ENCODE data around the gene IZUMO2. TPM values are rescaled to one million over a fixed set of nuclear protein-coding genes. Genes with fewer than 3 reads are reported as not detected.

The IZUMO2 gene
- total RNA-seq, 1 experiment from 2014 or later = not detected

DNA sequence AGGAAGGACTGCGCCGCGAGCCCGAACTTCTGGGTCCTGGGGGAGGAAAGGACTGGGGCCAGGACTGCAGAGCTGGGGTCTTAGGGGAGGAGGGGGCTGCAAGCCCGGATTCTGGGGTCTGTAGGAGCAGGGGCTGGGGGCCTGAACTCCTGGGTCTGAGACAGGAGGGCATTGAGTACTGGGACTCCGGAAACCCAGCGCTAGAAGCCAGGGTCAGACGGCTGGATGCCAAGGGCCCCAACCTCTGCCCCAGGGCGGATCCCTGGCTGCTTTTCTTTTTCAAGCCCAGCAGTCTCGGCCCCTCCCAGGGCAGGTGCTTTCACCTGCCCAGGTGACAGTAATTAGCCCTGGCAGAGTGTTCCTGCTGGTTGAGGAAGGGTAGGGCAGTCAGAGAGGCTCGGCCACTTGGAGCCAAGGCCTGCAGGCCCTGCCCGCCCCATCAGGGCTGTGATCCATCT lies 42.6 kb upstream of the IZUMO2 start:
- Histone ChIP-seq H3K4me3 (replicated peaks in 1 of 2; ENCODE audit: low read depth in 1 of 2, low read length in 2 of 2) (peak overlapping the region; percentile 59 to 65), H3K27ac (ENCODE audit: low read depth, low read length) (peak overlapping the region; percentile 28; the same call in 1 of the 2 replicates), H3K27me3 (ENCODE audit: insufficient read depth, low read length) (no peaks in the 10 kb centered on the region), H3K9me3 (ENCODE audit: control insufficient read depth in 1 of 2, insufficient read depth in 1 of 2, low read depth in 1 of 2, low read length in 2 of 2) (no peaks in the 10 kb centered on the region), H3K4me2 (ENCODE audit: low read length) (peak overlapping the region; percentile 92), H2AFZ (ENCODE audit: low read depth, low read length, poor library complexity, severe bottlenecking) (no peak overlapping the region), H4K20me1 (ENCODE audit: insufficient read depth) (no peaks in the 10 kb centered on the region), H3K9me2 (ENCODE audit: insufficient read depth) (no peaks in the 10 kb centered on the region), H3K4me1 (ENCODE audit: control insufficient read depth in 1 of 2, insufficient read depth in 2 of 2, low read length in 2 of 2) (peaks cover 21 to 30% of the 10 kb centered on the region in 2 experiments), H3K36me3 (ENCODE audit: control insufficient read depth in 1 of 2, insufficient read depth in 2 of 2, low read length in 2 of 2) (peaks cover 0 to 2% of the 10 kb centered on the region in 2 experiments; a peak in 1 of 4 replicates), H3K79me2 (ENCODE audit: insufficient read depth, low read length) (0 out of 2 replicates have a peak, but pooled peaks cover 8% of the 10 kb centered on the region), H3K9ac (ENCODE audit: low read length) (peak overlapping the region; percentile 68)
- ChIA-PET CTCF (interaction anchor here (1.0 to 1.7 kb wide), 2 partner anchors 9 to 58 kb away, joined by 4 to 7 read pairs; no protein-coding TSS in a partner anchor), POLR2A (interaction anchor here (1.4 kb wide), 1 partner anchor 10 kb away, joined by 5 read pairs; no protein-coding TSS in a partner anchor), RAD21 (ENCODE audit: low non-redundant PET in 1 of 2, low total read pairs in 2 of 2, uncharacterized antibody in 2 of 2, unreplicated experiment in 2 of 2) (no interaction called here)
- TF ChIP-seq EGR1 (IDR thresholded peaks at IDR 0.05; ENCODE audit: low read depth) = no peak
- TF ChIP-seq ZNF274 (IDR thresholded peaks at IDR 0.05; ENCODE audit: low read depth, low read length) = no peak
- TF ChIP-seq EZH2 (IDR thresholded peaks at IDR 0.05) = no peak
- TF ChIP-seq ZFX (IDR thresholded peaks at IDR 0.05) = no peak
- no peak for TF ChIP-seq POLR2AphosphoS5 (IDR thresholded peaks at IDR 0.05; ENCODE audit: low read depth, low read length)
- TF ChIP-seq SIN3A (IDR thresholded peaks at IDR 0.05; ENCODE audit: low read depth) = no peak
- no peak for TF ChIP-seq POLR2A (IDR thresholded peaks at IDR 0.05; ENCODE audit: borderline replicate concordance, extremely low read depth, insufficient read depth, insufficient read length)
- TF ChIP-seq FOSL1 (IDR thresholded peaks at IDR 0.05; ENCODE audit: low read depth) = no peak
- no peak for TF ChIP-seq SRF (IDR thresholded peaks at IDR 0.05; ENCODE audit: low read depth)
- no peak for TF ChIP-seq CTCF (IDR thresholded peaks at IDR 0.05 in 2 of 3, conservative IDR thresholded peaks at IDR 0.05 in 1 of 3; ENCODE audit: borderline replicate concordance in 1 of 3, insufficient read depth in 1 of 3, low read depth in 2 of 3, low read length in 2 of 3)
- no peak for TF ChIP-seq CBX3 (IDR thresholded peaks at IDR 0.05; ENCODE audit: low read depth)
- TF ChIP-seq EZH2phosphoT487 (IDR thresholded peaks at IDR 0.05; ENCODE audit: borderline replicate concordance) = no peak
- TF ChIP-seq RAD21 (IDR thresholded peaks at IDR 0.05; ENCODE audit: low read depth) = no peak
- TF ChIP-seq REST (IDR thresholded peaks at IDR 0.05; ENCODE audit: low read depth) = no peak
- TF ChIP-seq ELF1 (IDR thresholded peaks at IDR 0.05; ENCODE audit: borderline replicate concordance, low read depth) = no peak
- TF ChIP-seq TCF7L2 (IDR thresholded peaks at IDR 0.05; ENCODE audit: borderline replicate concordance, extremely low read depth, insufficient read depth, insufficient read length) = no peak
- ATAC-seq (0 out of 2 replicates have a peak, but pooled peaks have one; percentile 0), DNase-seq (ENCODE audit: low read depth, low spot score) (no peak)
- intact Hi-C loops (cut with micrococcal nuclease) = no loop called here
- no TSS peak for BruUV-seq (replicated peaks)

All from HCT116 (cell line).